SK-N-SH (cell line): ENCODE data around the gene XRN2. TPM values are rescaled to one million over a fixed set of nuclear protein-coding genes. Genes with fewer than 3 reads are reported as not detected.

Experiments used
- CTCF ChIA-PET: fragments of 300-600, 350-600 bp; formaldehyde crosslinking; extraction: SDS; loops from one replicate; lab custom pipeline; 2021; lab: Yijun Ruan, JAX
- POLR2A ChIA-PET: fragments of 350-600 bp; sonication (Branson Sonifier 250); formaldehyde crosslinking; extraction: SDS; loops from one replicate; lab custom pipeline; 2020; ENCODE audit warnings: antibody characterized with exemption, inconsistent platforms; lab: Yijun Ruan, JAX
- DNase-seq: peaks from one replicate; pipeline ENCODE4 v3.0.0; 2012
- H2AFZ ChIP-seq: fragments of 200-600 bp; sonication (generic); 2 replicates; pipeline ENCODE4 v1.8.1; 2016; ENCODE audit warnings: antibody characterized with exemption, mild to moderate bottlenecking, low read depth
- H3F3A ChIP-seq: fragments of 200-600 bp; sonication (generic); replicated peaks from 2 replicates; pipeline ENCODE3; 2016; ENCODE audit warnings: antibody characterized with exemption, mild to moderate bottlenecking; ENCODE audit not compliant: insufficient read depth
- H3K27ac ChIP-seq, 2 experiments: fragments of 200-500 bp in 1 of 2; fragments of 200-600 bp in 1 of 2; sonication (Bioruptor generic) in 1 of 2; sonication (generic), shearing (Covaris generic) in 1 of 2; 2 replicates each; pipeline versions ENCODE4 v1.5.1 to v1.6.1; 2014 to 2016; ENCODE audit warnings: low read depth in 2 of 2, inconsistent platforms in 1 of 2, low read length in 1 of 2, mild to moderate bottlenecking in 1 of 2, mixed read lengths in 1 of 2
- H3K27me3 ChIP-seq: fragments of 200-600 bp; sonication (generic), shearing (Covaris generic); 2 replicates; pipeline ENCODE4 v1.6.1; 2016; ENCODE audit warnings: mixed run types; ENCODE audit not compliant: insufficient read depth
- H3K36me3 ChIP-seq, 2 experiments: fragments of 200-500 bp in 1 of 2; fragments of 200-600 bp in 1 of 2; sonication (Bioruptor generic) in 1 of 2; sonication (generic) in 1 of 2; replicated peaks in 1 of 2; 2 replicates each; pipeline versions ENCODE3 to v1.5.1; 2014 to 2016; ENCODE audit warnings: low read length in 1 of 2, mild to moderate bottlenecking in 1 of 2; ENCODE audit not compliant: insufficient read depth in 2 of 2, control insufficient read depth in 1 of 2
- H3K4me1 ChIP-seq, 2 experiments: fragments of 200-500 bp in 1 of 2; fragments of 200-600 bp in 1 of 2; sonication (Bioruptor generic) in 1 of 2; sonication (generic), shearing (Covaris generic) in 1 of 2; 2 replicates each; pipeline versions ENCODE4 v1.5.1 to v1.6.1; 2014 to 2016; ENCODE audit warnings: low read depth in 1 of 2, low read length in 1 of 2, mixed run types in 1 of 2; ENCODE audit not compliant: insufficient read depth in 2 of 2, control insufficient read depth in 1 of 2
- H3K4me2 ChIP-seq: fragments of 200-600 bp; sonication (generic), shearing (Covaris generic); 2 replicates; pipeline ENCODE4 v1.6.1; 2017; ENCODE audit warnings: mixed run types
- H3K4me3 ChIP-seq, 2 experiments: fragments of 200-500 bp in 1 of 2; fragments of 200-600 bp in 1 of 2; sonication (Bioruptor generic) in 1 of 2; sonication (generic), shearing (Covaris generic) in 1 of 2; 2 replicates each; pipeline versions ENCODE4 v1.5.1 to v1.8.1; 2014 to 2016; ENCODE audit warnings: low read depth in 2 of 2, inconsistent platforms in 1 of 2, low read length in 1 of 2, mild to moderate bottlenecking in 1 of 2, mixed read lengths in 1 of 2, moderate library complexity in 1 of 2
- H3K79me2 ChIP-seq: fragments of 200-600 bp; sonication (generic); 2 replicates; pipeline ENCODE4 v1.8.1; 2017; ENCODE audit warnings: mild to moderate bottlenecking; ENCODE audit not compliant: insufficient read depth
- H3K9ac ChIP-seq: fragments of 200-600 bp; sonication (generic); 2 replicates; pipeline ENCODE4 v1.6.1; 2017; ENCODE audit warnings: mixed run types
- H3K9me2 ChIP-seq: fragments of 200-600 bp; sonication (generic); 2 replicates; pipeline ENCODE4 v1.6.1; 2017; ENCODE audit warnings: mixed run types
- H3K9me3 ChIP-seq: fragments of 200-600 bp; sonication (generic); 2 replicates; pipeline ENCODE4 v1.6.1; 2017; ENCODE audit warnings: mixed run types, mild to moderate bottlenecking, moderate library complexity
- H4K20me1 ChIP-seq: fragments of 200-600 bp; sonication (generic); 2 replicates; pipeline ENCODE4 v1.6.1; 2017; ENCODE audit warnings: mild to moderate bottlenecking, mixed run types; ENCODE audit not compliant: insufficient read depth
- CHD2 ChIP-seq: fragments of 150-350 bp; IDR thresholded peaks from 2 replicates; pipeline ENCODE4 v1.6.1; 2018; ENCODE audit warnings: low read length; ENCODE audit not compliant: partially characterized antibody
- FOSL2 ChIP-seq: IDR thresholded peaks from 2 replicates; pipeline ENCODE4 v1.4.0; 2012; ENCODE audit warnings: low read depth, mild to moderate bottlenecking, moderate library complexity, borderline replicate concordance
- FOXJ3 ChIP-seq: sonication (generic); formaldehyde crosslinking; IDR thresholded peaks from 2 replicates; pipeline ENCODE4 v1.5.1; 2020; ENCODE audit warnings: mild to moderate bottlenecking, missing genetic modification reagents
- GATA2 ChIP-seq: sonication (generic); formaldehyde crosslinking; IDR thresholded peaks from 2 replicates; pipeline ENCODE4 v1.5.0; 2020; ENCODE audit warnings: mild to moderate bottlenecking, missing genetic modification reagents
- JUND ChIP-seq: IDR thresholded peaks from 2 replicates; pipeline ENCODE4 v1.4.0; 2012
- MEF2A ChIP-seq: IDR thresholded peaks from 2 replicates; pipeline ENCODE4 v1.4.0; 2012; ENCODE audit warnings: low read depth, borderline replicate concordance
- NFIC ChIP-seq: IDR thresholded peaks from 2 replicates; pipeline ENCODE4 v1.4.0; 2012; ENCODE audit warnings: borderline replicate concordance
- POLR2AphosphoS5 ChIP-seq: IDR thresholded peaks from 2 replicates; pipeline ENCODE4 v1.6.1; 2012; ENCODE audit warnings: low read depth, low read length
- RAD21 ChIP-seq: IDR thresholded peaks from 2 replicates; pipeline ENCODE4 v1.6.1; 2012; ENCODE audit warnings: mild to moderate bottlenecking, low read length
- RCOR1 ChIP-seq: fragments of 150-350 bp; IDR thresholded peaks from 2 replicates; pipeline ENCODE4 v1.6.1; 2017; ENCODE audit warnings: antibody characterized with exemption, low read length
- REST ChIP-seq: IDR thresholded peaks from 2 replicates; pipeline ENCODE4 v1.6.1; 2012; ENCODE audit warnings: mild to moderate bottlenecking, low read depth, low read length, moderate library complexity
- RXRA ChIP-seq: IDR thresholded peaks from 2 replicates; pipeline ENCODE4 v1.4.0; 2012; ENCODE audit warnings: low read depth, mild to moderate bottlenecking, borderline replicate concordance
- SIN3A ChIP-seq: IDR thresholded peaks from 2 replicates; pipeline ENCODE4 v1.6.1; 2012; ENCODE audit warnings: low read depth, mild to moderate bottlenecking, low read length, moderate library complexity, borderline replicate concordance
- TAF1 ChIP-seq: IDR thresholded peaks from 2 replicates; pipeline ENCODE4 v1.6.1; 2012; ENCODE audit warnings: low read depth, mild to moderate bottlenecking, low read length, moderate library complexity, borderline replicate concordance
- YY1 ChIP-seq: IDR thresholded peaks from 2 replicates; pipeline ENCODE4 v1.4.0; 2012; ENCODE audit warnings: low read depth, mild to moderate bottlenecking
- WGBS: methylation state at CpG from one replicate; pipeline ENCODE4 v1.1.6; 2017; ENCODE audit warnings: low lambda C conversion rate; 5-methylcytosine and 5-hydroxymethylcytosine counted together
- polyA plus RNA-seq, 3 experiments: library from polyadenylated mRNA; depleted of rRNA; stranded (reverse); fragments of >200 nt; gene quantifications; 2 replicates each; pipeline ENCODE4 v1.2.3, GENCODE V29; 2012
- TF ChIP-seq, protein P1 (sequence below): fragments of 150-350 bp; IDR thresholded peaks from 2 replicates; pipeline ENCODE4 v1.6.1; 2017; ENCODE audit warnings: antibody characterized with exemption, low read length, low read depth, borderline replicate concordance
- TF ChIP-seq, protein P2 (sequence below): IDR thresholded peaks from 2 replicates; pipeline ENCODE4 v1.4.0; 2012; ENCODE audit warnings: low read depth, borderline replicate concordance
- TF ChIP-seq, protein P3 (sequence below): IDR thresholded peaks from 2 replicates; pipeline ENCODE4; 2012
- TF ChIP-seq, protein P4 (sequence below): fragments of 150-350 bp; IDR thresholded peaks from 2 replicates; pipeline ENCODE4 v1.6.1; 2016; ENCODE audit warnings: mild to moderate bottlenecking, low read depth, low read length

XRN2 gene
- polyA plus RNA-seq, 1 of the 3 experiments (the other 2 are of a cell fraction), result 44.5 TPM

- TF ChIP-seq REST (no peak), MEF2A (no peak), POLR2AphosphoS5 (no peak), TAF1 (no peak), RCOR1 (no peak), CHD2 (no peak)
Observed at GRCh38 chr20:21257192-21257591, 45.9 kb upstream of the XRN2 start (continued).

- Histone ChIP-seq H3K4me2 (no peak overlapping the region), H3K9ac (no peak overlapping the region), H3K4me3 (no peak overlapping the region), H3K4me1 (no peaks in the 10 kb centered on the region), H3K27me3 (no peaks in the 10 kb centered on the region), H4K20me1 (no peaks in the 10 kb centered on the region), H3K79me2 (no peaks in the 10 kb centered on the region), H3K27ac (no peak overlapping the region), H3K36me3 (no peaks in the 10 kb centered on the region), H3K9me3 (no peaks in the 10 kb centered on the region), H3F3A (no peaks in the 10 kb centered on the region), H2AFZ (no peak overlapping the region), H3K9me2 (no peaks in the 10 kb centered on the region)
- 62% methylated on average over 6 of the region's 6 CpGs for WGBS
- POLR2A ChIA-PET, result no interaction called here
- no peak for DNase-seq
- CTCF ChIA-PET, result interaction anchor here (1.3 kb wide), 1 partner anchor 23 kb away, joined by 5 read pairs; no protein-coding TSS in a partner anchor
- no peak for TF ChIP-seq NFIC
- TF ChIP-seq REST, result no peak
- TF ChIP-seq FOXJ3 (CRISPR knock-in tag), result no peak
- no peak for TF ChIP-seq JUND
- TF ChIP-seq, protein P1, sequence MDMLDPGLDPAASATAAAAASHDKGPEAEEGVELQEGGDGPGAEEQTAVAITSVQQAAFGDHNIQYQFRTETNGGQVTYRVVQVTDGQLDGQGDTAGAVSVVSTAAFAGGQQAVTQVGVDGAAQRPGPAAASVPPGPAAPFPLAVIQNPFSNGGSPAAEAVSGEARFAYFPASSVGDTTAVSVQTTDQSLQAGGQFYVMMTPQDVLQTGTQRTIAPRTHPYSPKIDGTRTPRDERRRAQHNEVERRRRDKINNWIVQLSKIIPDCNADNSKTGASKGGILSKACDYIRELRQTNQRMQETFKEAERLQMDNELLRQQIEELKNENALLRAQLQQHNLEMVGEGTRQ, result no peak
- TF ChIP-seq FOSL2, result no peak
- no peak for TF ChIP-seq RXRA
- TF ChIP-seq, protein P2, sequence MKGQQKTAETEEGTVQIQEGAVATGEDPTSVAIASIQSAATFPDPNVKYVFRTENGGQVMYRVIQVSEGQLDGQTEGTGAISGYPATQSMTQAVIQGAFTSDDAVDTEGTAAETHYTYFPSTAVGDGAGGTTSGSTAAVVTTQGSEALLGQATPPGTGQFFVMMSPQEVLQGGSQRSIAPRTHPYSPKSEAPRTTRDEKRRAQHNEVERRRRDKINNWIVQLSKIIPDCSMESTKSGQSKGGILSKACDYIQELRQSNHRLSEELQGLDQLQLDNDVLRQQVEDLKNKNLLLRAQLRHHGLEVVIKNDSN, result no peak
- no peak for TF ChIP-seq YY1
- TF ChIP-seq, protein P3, sequence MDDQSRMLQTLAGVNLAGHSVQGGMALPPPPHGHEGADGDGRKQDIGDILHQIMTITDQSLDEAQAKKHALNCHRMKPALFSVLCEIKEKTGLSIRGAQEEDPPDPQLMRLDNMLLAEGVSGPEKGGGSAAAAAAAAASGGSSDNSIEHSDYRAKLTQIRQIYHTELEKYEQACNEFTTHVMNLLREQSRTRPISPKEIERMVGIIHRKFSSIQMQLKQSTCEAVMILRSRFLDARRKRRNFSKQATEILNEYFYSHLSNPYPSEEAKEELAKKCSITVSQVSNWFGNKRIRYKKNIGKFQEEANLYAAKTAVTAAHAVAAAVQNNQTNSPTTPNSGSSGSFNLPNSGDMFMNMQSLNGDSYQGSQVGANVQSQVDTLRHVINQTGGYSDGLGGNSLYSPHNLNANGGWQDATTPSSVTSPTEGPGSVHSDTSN, result no peak
- TF ChIP-seq GATA2 (CRISPR knock-in tag), result no peak
- TF ChIP-seq SIN3A, result no peak
- TF ChIP-seq, protein P4, sequence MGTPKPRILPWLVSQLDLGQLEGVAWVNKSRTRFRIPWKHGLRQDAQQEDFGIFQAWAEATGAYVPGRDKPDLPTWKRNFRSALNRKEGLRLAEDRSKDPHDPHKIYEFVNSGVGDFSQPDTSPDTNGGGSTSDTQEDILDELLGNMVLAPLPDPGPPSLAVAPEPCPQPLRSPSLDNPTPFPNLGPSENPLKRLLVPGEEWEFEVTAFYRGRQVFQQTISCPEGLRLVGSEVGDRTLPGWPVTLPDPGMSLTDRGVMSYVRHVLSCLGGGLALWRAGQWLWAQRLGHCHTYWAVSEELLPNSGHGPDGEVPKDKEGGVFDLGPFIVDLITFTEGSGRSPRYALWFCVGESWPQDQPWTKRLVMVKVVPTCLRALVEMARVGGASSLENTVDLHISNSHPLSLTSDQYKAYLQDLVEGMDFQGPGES, result no peak
- TF ChIP-seq RAD21, result no peak
Observed at GRCh38 chr20:21258411-21258810, 44.7 kb upstream of the XRN2 start.
